NCI-H2196 (cell line): ENCODE measurements around the gene ENTREP3.
"Not testable (repeated sequence)": the region's sequence is repeated elsewhere in the genome, so short reads cannot be mapped to it uniquely, and the experiment has no call there.

Experiments used
- DNase-seq: peaks from one replicate; lab custom pipeline; 2025; ENCODE audit not compliant: unreplicated experiment; lab: John Stamatoyannopoulos, UW

Gene ENTREP3, protein sequence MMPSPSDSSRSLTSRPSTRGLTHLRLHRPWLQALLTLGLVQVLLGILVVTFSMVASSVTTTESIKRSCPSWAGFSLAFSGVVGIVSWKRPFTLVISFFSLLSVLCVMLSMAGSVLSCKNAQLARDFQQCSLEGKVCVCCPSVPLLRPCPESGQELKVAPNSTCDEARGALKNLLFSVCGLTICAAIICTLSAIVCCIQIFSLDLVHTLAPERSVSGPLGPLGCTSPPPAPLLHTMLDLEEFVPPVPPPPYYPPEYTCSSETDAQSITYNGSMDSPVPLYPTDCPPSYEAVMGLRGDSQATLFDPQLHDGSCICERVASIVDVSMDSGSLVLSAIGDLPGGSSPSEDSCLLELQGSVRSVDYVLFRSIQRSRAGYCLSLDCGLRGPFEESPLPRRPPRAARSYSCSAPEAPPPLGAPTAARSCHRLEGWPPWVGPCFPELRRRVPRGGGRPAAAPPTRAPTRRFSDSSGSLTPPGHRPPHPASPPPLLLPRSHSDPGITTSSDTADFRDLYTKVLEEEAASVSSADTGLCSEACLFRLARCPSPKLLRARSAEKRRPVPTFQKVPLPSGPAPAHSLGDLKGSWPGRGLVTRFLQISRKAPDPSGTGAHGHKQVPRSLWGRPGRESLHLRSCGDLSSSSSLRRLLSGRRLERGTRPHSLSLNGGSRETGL

DNA sequence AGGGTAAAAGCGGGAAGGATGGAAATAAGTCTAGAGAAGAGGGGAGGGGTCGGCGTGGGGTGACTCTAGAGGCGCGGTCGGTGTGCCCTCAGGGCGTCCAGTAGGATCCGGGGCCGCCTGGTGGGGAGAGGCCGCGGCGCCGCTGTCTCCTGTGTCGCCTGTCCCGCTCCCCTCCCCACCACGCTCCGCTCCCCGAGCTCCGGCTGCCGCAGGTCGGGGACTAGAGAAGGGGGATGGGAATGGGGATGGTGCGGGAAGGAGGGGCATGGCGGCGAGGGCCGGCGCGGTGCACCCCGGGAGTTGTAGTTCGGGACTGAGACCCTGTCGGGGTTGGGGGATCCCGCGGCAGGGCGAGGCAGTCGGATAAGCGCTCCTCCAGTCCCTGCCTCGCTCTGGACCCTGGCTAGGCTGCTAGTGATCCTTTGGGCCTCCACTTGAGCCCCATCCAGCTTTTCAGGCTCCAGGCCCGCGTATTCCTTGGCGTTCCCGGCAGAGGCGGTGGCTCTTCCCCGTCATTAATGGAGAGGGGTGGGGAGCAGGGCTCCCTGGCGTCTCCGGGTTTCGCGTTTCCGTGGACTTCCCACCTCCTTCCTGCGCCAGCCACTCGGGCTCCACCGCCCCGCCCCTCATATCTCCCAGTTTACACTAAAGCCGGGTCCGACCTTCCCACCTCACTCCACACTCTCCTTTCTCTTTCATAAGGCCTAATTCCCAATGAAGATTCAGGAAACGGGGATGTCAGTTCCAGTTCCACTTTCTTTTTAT, at the start of gene ENTREP3:
Gene ENTREP3 (minus strand): TSS at position 241 of the 765 bp plus-strand sequence. CDS start 606 bp downstream, outside the sequence.
- peak; percentile 79 for DNase-seq

- DNase-seq, result no peak
These were observed 49.3 kb upstream of the ENTREP3 start for GRCh38 chr1:155304558-155305063.

- no peak for DNase-seq
These were observed 46.1 kb upstream of the ENTREP3 start, which contains the start of gene PKLR for GRCh38 chr1:155301342-155301841. TSS of gene PKLR (minus strand) at chr1:155301438. CDS start at chr1:155301395, 43 bp downstream.

DNA sequence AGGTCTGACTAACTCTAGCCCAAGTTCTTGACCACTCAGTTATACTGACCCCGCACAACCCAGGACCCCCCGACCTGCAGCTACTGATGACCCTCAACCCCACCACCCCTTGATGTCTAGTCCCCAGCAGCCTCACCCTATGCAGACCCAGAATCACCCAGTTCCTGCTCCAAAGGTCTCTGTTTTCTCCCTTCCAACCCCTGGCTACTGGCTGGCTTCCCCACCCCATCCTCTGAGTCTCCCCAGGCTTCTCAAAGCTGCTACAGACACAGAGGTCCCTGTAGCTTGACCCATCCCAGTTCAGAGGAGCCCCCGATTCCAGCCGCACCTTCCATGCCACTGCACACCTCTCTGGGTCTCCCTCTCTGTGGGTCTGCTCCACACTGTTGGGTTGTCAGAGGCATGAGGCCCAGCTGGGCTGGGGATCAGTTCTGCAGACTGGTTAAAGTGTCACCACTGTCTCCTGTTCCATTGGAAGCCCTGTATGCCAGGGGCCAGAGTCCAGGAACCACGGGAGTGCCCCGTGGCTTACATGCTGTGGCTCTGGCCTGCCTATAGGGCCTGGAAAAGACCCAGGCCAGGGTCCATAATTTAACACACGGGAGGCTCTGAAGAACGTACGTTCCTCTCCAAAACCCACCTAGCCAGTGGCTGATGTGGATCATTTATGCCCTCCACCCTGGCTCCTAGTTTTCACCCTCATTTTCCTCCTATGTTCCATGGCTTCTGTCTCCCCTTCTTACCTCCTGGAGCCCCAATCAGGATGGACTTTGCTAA, 45.5 kb upstream of the ENTREP3 start:
- no peak for DNase-seq

GRCh38 chr1:155300024-155300423, 44.7 kb upstream of the ENTREP3 start:
- DNase-seq, result no peak

DNA sequence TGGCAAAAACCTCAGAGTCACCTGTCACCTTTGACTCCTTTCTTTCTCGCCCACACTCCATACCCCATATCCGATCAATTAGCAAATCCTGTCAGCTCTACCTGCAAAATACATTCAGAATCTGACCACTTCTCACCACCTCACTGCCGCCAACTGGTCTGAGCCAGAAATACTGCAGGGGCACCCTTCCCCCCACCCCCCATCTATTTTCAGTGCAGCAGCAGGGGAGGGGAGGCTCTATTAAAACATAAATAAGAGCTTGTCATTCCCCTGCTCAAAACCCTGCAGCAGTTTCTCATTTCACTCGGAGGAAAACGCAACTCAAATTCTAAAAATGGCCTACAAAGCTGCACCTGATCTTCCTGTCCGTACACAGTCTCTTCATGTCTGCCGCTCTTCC, 42.1 kb upstream of the ENTREP3 start:
- DNase-seq, result no peak

DNA sequence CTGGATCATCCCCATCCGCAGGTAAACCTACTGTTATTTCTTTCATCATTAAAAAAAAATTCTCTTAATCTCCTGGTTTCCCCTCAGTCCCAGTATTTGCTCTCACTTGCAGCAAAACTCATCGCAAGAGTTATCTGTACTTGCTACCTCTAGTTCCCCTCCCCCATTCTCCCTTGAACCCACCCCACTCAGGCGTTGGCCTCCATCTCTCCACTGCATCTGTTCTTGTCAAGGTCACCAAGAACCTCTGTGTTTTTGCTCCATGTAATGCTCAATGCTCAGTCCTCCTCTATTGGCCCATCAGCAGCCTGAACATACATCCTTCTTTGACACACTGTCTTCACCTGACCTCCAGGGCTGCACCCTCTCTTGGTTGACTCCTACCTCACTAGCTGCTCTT, 41.4 kb upstream of the ENTREP3 start:
- DNase-seq, result no peak

DNA sequence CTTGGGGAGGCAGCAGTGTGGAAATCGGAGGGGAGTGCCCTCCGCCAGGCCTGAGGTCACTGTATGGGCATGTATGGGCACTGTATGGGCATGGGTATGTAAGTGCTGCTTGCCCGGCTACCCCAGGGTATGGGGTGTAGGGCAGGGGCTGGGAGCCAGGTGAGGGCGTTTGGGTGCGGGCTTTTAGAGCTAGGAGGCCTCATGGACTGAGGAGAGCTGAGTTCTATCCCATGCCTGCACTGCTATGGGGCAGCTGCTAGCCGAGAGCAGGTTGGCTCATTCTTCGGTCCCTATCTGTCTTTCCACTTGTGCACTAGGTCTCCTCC, 40.6 kb upstream of the ENTREP3 start:
- DNase-seq, result no peak

- no peak for DNase-seq
These were observed 40.1 kb upstream of the ENTREP3 start for GRCh38 chr1:155295183-155295941.

GRCh38 chr1:155294520-155295182, 39.4 kb upstream of the ENTREP3 start:
- DNase-seq, result no peak

DNA sequence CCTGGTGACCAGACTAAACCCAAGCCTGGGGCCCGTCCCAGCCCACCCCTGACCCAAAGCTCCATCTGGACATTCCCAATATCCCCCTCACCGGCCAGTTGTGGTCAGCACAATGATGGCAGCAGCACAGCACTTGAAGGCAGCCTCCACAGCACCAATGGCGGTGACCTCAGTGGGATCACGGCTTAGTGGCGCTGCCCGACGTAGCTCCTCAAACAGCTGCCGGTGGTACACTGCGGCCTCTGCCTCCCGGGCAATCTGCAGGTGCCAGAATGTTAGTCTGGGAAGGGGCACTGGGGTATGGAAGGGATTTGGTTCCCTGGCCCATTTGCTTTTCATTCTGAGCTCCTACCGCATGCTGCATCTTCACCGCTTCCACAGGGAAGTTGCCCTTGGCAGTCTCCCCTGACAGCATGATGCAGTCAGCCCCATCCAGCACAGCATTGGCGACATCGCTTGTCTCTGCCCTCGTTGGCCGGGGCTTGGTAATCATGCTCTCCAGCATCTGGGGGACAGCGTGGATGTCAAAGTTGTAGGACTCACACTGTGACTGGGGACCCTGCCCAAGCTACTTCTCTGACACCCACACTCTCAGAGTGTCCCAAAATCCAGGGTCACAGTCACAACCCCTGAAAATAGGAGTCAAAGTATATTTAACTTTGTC, 37.9 kb upstream of the ENTREP3 start:
- DNase-seq, result no peak

- not testable (repeated sequence) for DNase-seq
These were observed 35.7 kb upstream of the ENTREP3 start for GRCh38 chr1:155291006-155291405.

GRCh38 chr1:155287987-155288543, 32.8 kb upstream of the ENTREP3 start:
- no peak for DNase-seq

DNA sequence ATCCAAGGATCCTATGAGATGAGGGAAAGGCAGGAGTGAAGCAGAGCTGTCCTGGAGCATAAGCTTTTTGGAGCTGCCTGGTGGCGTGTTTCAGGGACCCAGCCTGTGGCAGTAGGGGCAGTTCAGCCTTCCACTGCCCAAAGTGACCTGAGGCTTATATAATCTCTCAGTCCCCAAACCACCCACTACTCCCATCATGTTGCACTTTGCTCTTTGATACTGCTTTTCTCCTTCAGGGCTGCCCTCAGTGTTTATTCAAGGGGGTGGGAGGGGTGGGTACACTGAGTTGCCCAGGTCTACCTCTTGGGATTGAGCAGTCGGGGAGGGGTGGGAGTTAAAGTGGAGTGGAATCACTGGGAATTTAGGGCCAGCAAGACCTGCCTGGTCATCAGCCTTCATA, 31.3 kb upstream of the ENTREP3 start:
- no peak for DNase-seq

- no peak for DNase-seq
These were observed 30.4 kb upstream of the ENTREP3 start for GRCh38 chr1:155285631-155286044.

DNA sequence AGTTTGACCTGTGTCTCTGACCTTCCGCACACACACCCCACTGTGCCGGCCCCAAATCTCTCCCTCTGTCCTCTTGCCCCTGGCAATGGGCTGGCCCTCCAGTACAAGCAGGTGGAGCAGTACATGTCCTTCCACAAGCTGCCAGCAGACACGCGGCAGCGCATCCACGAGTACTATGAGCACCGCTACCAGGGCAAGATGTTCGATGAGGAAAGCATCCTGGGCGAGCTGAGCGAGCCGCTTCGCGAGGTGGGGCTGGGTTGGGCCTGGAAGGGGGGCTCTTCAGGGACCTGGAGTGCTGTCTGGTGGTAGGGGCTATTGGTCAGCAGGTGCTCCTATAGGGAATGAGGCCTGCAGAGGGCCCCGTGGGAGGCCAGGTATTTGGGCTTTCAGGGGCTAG, 29.8 kb upstream of the ENTREP3 start:
- DNase-seq, result no peak

GRCh38 chr1:155284476-155284875, 29.2 kb upstream of the ENTREP3 start:
- DNase-seq, result no peak

DNA sequence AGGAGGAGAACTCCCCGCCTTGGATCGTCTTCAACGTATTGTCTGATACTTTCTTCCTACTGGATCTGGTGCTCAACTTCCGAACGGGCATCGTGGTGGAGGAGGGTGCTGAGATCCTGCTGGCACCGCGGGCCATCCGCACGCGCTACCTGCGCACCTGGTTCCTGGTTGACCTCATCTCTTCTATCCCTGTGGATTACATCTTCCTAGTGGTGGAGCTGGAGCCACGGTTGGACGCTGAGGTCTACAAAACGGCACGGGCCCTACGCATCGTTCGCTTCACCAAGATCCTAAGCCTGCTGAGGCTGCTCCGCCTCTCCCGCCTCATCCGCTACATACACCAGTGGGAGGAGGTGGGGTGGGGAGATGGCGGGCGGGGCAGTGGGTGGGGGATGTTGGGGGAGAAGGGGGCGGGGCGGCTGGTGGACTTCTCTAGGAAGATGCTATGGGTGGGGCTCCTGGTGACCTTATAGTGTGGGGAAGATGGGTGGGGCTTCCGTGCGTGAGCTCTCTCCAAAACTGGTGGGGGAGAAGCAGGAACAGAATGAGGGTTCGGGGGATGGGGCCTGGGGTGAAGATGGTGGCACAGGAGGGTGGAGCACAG, 27.3 kb upstream of the ENTREP3 start:
- no peak for DNase-seq
